HG03280 (cell line): ENCODE measurements around the gene SHTN1.

Experiments
- ATAC-seq: cut with Tn5 transposase; IDR thresholded peaks from one replicate; pipeline ENCODE4 v1.9.1; 2021; ENCODE audit warnings: mild to moderate bottlenecking, moderate library complexity; ENCODE audit not compliant: unreplicated experiment

SHTN1 gene, protein sequence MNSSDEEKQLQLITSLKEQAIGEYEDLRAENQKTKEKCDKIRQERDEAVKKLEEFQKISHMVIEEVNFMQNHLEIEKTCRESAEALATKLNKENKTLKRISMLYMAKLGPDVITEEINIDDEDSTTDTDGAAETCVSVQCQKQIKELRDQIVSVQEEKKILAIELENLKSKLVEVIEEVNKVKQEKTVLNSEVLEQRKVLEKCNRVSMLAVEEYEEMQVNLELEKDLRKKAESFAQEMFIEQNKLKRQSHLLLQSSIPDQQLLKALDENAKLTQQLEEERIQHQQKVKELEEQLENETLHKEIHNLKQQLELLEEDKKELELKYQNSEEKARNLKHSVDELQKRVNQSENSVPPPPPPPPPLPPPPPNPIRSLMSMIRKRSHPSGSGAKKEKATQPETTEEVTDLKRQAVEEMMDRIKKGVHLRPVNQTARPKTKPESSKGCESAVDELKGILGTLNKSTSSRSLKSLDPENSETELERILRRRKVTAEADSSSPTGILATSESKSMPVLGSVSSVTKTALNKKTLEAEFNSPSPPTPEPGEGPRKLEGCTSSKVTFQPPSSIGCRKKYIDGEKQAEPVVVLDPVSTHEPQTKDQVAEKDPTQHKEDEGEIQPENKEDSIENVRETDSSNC

GRCh38 chr10:117005026-117005526 is at the start of gene SHTN1:
TSS of gene SHTN1 (minus strand) at chr10:117005187. CDS start at chr10:117005079, 108 bp downstream.
- peak; percentile 52 for ATAC-seq

GRCh38 chr10:117053482-117053881 is 48.5 kb upstream of the SHTN1 start:
- ATAC-seq: no peak

GRCh38 chr10:117047947-117048346 is 43.0 kb upstream of the SHTN1 start:
- no peak for ATAC-seq

DNA sequence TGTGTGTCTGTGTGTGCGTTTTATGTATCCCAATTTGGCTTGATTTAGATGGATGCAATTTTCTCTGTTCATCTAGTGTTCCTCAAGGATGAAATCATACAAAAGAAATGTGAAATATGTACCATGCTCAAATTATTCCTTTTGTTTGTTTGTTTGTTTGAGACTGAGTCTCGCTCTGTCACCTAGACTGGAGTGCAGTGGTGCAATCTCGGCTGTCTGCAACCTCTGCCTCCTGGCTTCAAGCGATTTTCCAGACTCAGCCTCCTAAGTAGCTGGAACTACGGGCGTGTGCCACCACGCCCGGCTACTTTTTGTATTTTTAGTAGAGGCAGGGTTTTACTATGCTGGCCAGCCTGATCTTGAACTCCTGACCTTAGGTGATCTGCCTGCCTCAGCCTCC is 11.3 kb upstream of the SHTN1 start:
- ATAC-seq: no peak

- no peak for ATAC-seq
Observed at GRCh38 chr10:117014835-117015234, 9.8 kb upstream of the SHTN1 start.

DNA sequence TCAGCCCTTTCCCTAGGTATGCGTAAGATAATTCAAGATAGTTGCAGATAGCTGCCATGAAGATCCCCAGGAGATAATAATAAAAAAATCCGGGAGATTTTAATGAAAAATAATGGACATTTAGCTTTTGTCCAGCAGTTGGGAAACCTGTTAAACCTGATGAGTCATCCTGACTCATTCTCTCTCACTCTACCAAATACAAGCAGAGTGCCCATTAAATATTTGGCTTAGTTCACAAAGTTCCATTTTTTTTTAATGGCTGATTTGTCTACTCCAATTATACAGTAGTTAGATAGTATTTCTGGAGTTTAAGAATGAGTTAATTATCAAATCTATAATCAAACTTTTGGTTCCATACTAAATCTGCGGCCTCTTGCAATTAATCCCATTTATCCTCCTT is 2.1 kb upstream of the SHTN1 start:
- no peak for ATAC-seq

GRCh38 chr10:117005527-117006055 is 604 bp upstream of the SHTN1 start:
- ATAC-seq: no peak

DNA sequence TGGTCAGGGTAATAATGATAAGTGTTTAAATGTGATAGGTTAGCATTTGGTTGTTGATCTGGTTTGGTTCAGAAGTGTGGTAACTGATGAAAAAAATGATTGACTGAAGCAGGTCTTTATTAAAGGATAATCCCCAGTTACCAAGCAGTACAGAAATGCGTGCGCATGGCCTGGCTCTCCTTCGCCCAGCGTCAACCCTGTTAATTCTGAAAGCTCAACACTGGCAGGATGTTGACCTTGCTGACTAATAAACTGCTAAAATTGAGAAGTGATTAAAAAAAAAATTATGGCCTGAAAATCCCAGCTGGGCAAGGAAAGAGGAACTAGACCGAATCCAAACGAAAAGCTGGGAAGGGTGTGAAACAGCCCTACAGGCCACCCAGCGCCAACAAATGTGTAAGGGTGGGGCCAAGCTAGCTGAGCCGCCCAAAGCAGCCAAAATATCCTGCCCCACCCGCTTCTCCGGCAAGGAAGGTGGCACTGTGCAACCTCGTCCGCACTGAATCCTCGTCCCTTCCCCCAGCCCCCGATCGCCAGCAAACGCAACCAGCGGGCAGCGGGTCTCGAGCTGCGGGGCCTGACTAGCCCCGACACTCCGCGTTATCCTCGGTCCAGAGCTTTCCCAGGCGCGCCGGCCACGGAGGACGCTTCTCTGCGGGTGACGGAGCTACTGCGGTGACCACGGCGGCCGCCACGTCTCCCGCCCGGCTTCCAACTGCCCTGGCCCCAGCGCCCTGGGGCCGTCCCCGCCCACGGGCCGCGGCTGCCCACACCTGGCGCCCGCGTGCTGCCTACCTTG is 561 bp downstream of the SHTN1 start:
- ATAC-seq: peak; percentile 58

GRCh38 chr10:117003336-117003735 is 1.7 kb downstream of the SHTN1 start:
- no peak for ATAC-seq

GRCh38 chr10:117002206-117002605 is 2.8 kb downstream of the SHTN1 start:
- ATAC-seq: no peak

GRCh38 chr10:117001144-117001543 is 3.8 kb downstream of the SHTN1 start:
- ATAC-seq: no peak

GRCh38 chr10:117000580-117000979 is 4.4 kb downstream of the SHTN1 start:
- no peak for ATAC-seq

GRCh38 chr10:116998172-116998571 is 6.8 kb downstream of the SHTN1 start:
- ATAC-seq: no peak

DNA sequence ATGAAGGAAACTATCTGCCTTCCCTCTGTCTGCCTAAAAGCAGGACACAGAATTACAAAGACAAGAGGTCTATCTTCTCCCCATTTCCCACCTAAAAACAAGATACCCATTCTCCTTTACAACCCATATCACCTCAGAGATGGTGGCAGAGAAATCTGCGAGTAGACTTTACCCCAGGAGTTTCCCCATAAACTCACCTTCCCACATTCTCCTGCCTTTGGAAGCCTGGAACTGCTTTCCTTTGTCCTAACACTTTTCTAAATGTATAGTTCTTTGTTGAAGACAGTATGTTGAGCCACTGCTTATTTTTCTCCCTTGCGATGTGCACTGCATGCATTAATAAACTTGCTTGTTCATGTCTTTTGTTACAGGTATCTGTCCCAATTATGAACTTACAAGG is 8.0 kb downstream of the SHTN1 start:
- ATAC-seq: no peak

DNA sequence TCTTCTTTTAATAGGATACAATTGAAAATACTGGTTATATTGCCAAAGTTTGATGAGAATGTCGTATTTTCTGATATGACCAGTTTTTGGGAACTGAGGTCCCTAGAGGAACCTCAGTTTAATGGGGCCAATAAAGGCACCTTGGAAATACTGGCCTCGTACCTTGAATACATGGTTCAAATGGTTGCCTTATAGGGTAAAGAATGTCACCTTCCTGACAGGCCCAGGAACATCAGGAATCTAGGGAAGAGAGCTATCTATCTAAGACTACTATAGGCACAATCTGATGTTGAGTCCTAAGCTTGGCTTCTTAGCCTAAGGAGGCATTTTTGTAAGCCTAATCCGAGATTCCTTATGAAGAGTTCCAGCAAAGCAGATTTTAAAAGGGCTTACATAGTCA is 9.3 kb downstream of the SHTN1 start:
- no peak for ATAC-seq

- ATAC-seq: no peak
Observed at GRCh38 chr10:116994113-116994890, 10.7 kb downstream of the SHTN1 start.

DNA sequence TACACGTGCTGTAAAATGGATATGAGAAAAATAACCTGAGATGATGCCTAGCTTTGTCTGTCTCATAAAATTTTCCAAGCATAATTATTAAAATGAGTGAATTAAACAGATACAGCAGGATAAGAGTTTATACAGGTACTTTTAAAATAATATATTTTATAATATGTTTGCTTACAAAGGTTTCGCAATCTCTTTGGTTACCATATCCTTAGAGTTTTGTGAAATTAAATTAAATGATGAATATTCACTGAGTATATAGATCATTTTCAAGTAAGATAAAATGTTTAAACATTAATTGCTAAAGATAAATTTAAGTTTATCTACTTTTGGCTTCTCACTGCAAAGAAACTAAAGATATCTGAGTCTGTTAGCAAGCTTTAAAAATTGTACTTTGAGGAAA is 11.4 kb downstream of the SHTN1 start:
- ATAC-seq: no peak

GRCh38 chr10:116992183-116992582 is 12.8 kb downstream of the SHTN1 start:
- ATAC-seq: no peak

DNA sequence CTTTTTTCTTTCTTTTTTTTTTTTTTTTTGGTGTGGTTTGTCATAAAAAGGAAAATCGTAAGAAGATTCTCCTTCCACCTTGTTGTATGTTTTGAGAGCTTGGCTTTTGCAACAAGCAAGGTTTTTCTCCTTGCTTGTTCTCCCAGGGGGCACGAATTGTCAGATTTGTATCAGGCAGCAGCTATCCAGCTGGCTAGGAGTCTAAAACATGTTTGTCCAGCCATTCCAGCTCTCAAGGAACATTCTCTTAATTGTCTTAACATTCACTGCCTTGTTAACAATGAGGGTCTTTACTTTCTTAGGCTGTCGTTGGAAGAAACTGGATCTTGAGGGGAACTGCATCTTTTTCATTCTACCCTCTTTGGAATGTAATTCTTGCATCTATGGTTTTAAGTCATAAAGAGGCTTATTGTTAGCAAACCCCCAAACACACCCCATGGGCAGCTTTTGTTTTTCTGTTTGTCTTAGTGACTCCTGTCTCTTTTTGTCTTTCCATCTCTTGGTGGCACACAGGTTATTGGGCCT is 14.6 kb downstream of the SHTN1 start:
- ATAC-seq: no peak

- ATAC-seq: no peak
Observed at GRCh38 chr10:116989439-116989838, 15.5 kb downstream of the SHTN1 start.
